GM18505 (cell line): ENCODE measurements around the gene TINAGL1.
"Not testable (repeated sequence)": the region's sequence is repeated elsewhere in the genome, so short reads cannot be mapped to it uniquely, and the experiment has no call there.

Experiments used
- ATAC-seq: cut with Tn5 transposase; IDR thresholded peaks from one replicate; pipeline ENCODE4 v1.9.1; 2021; ENCODE audit not compliant: unreplicated experiment
- POLR2A ChIP-seq: IDR thresholded peaks from 4 replicates; pipeline ENCODE4 v1.6.1; 2011; ENCODE audit warnings: borderline replicate concordance; ENCODE audit not compliant: insufficient read depth, insufficient read length; ENCODE audit errors: extremely low read depth

TINAGL1 gene

GRCh38 chr1:31583082-31583994 lies 7.0 kb downstream of the TINAGL1 start:
- no peak for ATAC-seq
- no peak for TF ChIP-seq POLR2A

GRCh38 chr1:31583995-31584868 lies 7.9 kb downstream of the TINAGL1 start:
- no peak for ATAC-seq
- no peak for TF ChIP-seq POLR2A

- no peak for ATAC-seq
- TF ChIP-seq POLR2A = no peak
Measured at GRCh38 chr1:31584869-31585735, 8.8 kb downstream of the TINAGL1 start.

- TF ChIP-seq POLR2A = no peak
- ATAC-seq = no peak
Measured at GRCh38 chr1:31585736-31586365, 9.5 kb downstream of the TINAGL1 start.

GRCh38 chr1:31586376-31587327 lies 10.3 kb downstream of the TINAGL1 start:
- no peak for ATAC-seq
- no peak for TF ChIP-seq POLR2A

GRCh38 chr1:31587328-31587699 lies 11.0 kb downstream of the TINAGL1 start:
- not testable (repeated sequence) for ATAC-seq

GRCh38 chr1:31587720-31588423 lies 11.6 kb downstream of the TINAGL1 start:
- TF ChIP-seq POLR2A = no peak
- no peak for ATAC-seq

GRCh38 chr1:31588751-31589515 lies 12.6 kb downstream of the TINAGL1 start:
- no peak for TF ChIP-seq POLR2A
- no peak for ATAC-seq

GRCh38 chr1:31591425-31592093 lies 15.2 kb downstream of the TINAGL1 start:
- TF ChIP-seq POLR2A = no peak
- no peak for ATAC-seq

- no peak for TF ChIP-seq POLR2A
- no peak for ATAC-seq
Measured at GRCh38 chr1:31592132-31592531, 15.8 kb downstream of the TINAGL1 start.

- no peak for ATAC-seq
- TF ChIP-seq POLR2A = no peak
Measured at GRCh38 chr1:31593136-31593665, 16.9 kb downstream of the TINAGL1 start.
